Glutamatergic neuron (in vitro differentiated cells): ENCODE results near the gene SUGP2. TPM values are rescaled to one million over a fixed set of nuclear protein-coding genes. Genes with fewer than 3 reads are reported as not detected.
"Not testable (repeated sequence)": the region's sequence is repeated elsewhere in the genome, so short reads cannot be mapped to it uniquely, and the experiment has no call there.

Experiments
- DNase-seq: peaks from one replicate; pipeline ENCODE4 v3.0.0; 2022
- H3K27ac Mint-ChIP-seq: one replicate; pipeline ENCODE4 v1.8.0; 2020; ENCODE audit warnings: mild to moderate bottlenecking, mixed read lengths, inconsistent platforms; ENCODE audit not compliant: unreplicated experiment
- H3K27me3 Mint-ChIP-seq: one replicate; pipeline ENCODE4 v1.8.0; 2020; ENCODE audit warnings: mild to moderate bottlenecking, moderate library complexity, mixed read lengths, inconsistent platforms; ENCODE audit not compliant: unreplicated experiment
- H3K36me3 Mint-ChIP-seq: one replicate; pipeline ENCODE4 v1.8.0; 2020; ENCODE audit warnings: mild to moderate bottlenecking, mixed read lengths, inconsistent platforms; ENCODE audit not compliant: unreplicated experiment
- H3K4me1 Mint-ChIP-seq: one replicate; pipeline ENCODE4 v1.8.0; 2020; ENCODE audit warnings: mild to moderate bottlenecking, low read depth, mixed read lengths, inconsistent platforms; ENCODE audit not compliant: unreplicated experiment
- H3K4me3 Mint-ChIP-seq: one replicate; pipeline ENCODE4 v1.8.0; 2020; ENCODE audit warnings: mild to moderate bottlenecking, mixed read lengths, inconsistent platforms; ENCODE audit not compliant: unreplicated experiment
- H3K9me3 Mint-ChIP-seq: one replicate; pipeline ENCODE4 v1.8.0; 2020; ENCODE audit warnings: mild to moderate bottlenecking, moderate library complexity, mixed read lengths, inconsistent platforms; ENCODE audit not compliant: unreplicated experiment
- total RNA-seq: library from RNA; stranded (reverse); fragmentation: NEBNext Ultra II Directional; extraction: Animal tissue kit (Norgen Biotek cat#: 25700); gene quantifications from one replicate; pipeline ENCODE4 v1.2.1, GENCODE V29; 2021; ENCODE audit not compliant: unreplicated experiment
- TF ChIP-seq, protein P1 (sequence below): fragments of 200-600 bp; sonication (generic); IDR thresholded peaks from one replicate; pipeline ENCODE4 v1.5.0; 2021; ENCODE audit not compliant: partially characterized antibody, unreplicated experiment

Gene SUGP2
- total RNA-seq, 1 donor from 2014 or later: 201 TPM

DNA sequence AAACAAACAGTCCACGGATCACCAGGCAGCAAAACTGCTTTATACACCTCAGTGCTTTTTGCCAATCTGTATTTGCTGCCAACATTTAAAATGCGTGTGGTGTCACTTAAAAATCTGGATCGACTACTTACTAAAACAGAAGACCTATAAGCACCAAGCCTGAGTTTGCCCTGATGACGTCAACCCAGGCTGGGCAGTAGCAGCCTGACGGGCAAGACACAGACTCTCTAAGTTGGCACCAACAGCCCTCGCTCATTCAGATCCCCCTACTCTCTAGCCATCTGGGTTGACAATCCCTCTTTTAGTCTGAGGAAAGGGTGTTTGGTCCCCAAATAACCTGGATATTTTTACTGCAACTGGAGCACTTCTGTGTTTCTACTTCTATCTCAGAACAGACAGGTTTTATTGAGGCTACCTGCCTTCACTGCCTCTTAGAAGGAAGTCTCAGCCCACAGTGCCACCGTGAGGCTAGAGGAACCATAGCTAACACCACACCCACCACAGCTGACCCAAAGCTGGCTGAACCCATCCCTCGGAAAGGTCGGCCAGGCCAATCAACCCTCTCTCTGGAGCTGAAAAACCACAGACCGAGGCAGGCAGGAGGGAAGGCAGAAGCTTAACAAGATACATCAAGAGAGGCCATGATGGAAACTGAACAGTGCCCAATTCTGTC, 6.9 kb downstream of the SUGP2 start:
- Mint-ChIP-seq H3K9me3 (no peaks in the 10 kb centered on the region), H3K27me3 (no peaks in the 10 kb centered on the region), H3K36me3 (no peaks in the 10 kb centered on the region), H3K27ac (no peak overlapping the region), H3K4me1 (no peaks in the 10 kb centered on the region), H3K4me3 (no peak overlapping the region)
- TF ChIP-seq, protein P1, sequence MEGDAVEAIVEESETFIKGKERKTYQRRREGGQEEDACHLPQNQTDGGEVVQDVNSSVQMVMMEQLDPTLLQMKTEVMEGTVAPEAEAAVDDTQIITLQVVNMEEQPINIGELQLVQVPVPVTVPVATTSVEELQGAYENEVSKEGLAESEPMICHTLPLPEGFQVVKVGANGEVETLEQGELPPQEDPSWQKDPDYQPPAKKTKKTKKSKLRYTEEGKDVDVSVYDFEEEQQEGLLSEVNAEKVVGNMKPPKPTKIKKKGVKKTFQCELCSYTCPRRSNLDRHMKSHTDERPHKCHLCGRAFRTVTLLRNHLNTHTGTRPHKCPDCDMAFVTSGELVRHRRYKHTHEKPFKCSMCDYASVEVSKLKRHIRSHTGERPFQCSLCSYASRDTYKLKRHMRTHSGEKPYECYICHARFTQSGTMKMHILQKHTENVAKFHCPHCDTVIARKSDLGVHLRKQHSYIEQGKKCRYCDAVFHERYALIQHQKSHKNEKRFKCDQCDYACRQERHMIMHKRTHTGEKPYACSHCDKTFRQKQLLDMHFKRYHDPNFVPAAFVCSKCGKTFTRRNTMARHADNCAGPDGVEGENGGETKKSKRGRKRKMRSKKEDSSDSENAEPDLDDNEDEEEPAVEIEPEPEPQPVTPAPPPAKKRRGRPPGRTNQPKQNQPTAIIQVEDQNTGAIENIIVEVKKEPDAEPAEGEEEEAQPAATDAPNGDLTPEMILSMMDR: no peak
- DNase-seq: no peak

DNA sequence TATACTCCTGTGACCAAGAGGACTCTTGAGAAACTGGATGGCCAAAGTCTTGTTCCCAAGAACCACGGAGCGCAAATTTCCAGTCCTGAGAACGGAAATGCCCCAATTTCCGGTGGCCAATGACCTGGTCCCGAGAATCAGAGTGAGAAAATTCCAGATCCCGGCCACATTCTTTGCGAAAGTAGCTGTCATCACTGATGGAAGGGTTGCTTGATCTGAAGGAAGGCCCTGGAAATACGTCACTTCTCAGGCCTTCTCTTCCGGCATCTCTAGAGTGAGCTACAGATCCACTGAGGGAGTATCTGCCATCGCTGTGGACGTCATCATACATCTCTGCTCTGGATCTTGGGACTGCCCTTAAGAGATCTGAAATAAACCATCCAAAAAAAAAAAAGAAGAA, 7.5 kb downstream of the SUGP2 start:
- DNase-seq: no peak
- no peaks in the 10 kb centered on the region for H3K36me3 Mint-ChIP-seq

DNA sequence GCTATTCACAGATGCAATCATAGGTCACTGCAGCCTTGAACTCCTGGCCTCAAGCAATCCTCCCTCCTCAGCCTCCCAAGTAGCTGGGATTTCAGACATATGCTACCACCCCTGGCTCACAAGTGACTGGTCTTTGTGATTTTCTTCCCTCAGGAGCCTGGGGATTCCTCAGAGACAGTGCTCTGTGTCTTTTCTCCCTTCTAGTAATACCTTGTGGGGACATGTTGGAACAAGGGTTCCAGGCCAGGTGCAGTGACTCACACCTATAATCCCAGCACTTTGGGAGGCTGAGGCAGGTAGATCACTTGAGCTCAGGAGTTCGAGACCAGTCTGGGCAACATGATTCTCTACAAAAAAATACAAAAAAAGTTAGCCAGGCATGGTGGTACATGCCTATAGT, 9.9 kb downstream of the SUGP2 start:
- not testable (repeated sequence) for H3K4me3 Mint-ChIP-seq, H3K27me3 Mint-ChIP-seq, DNase-seq, H3K4me1 Mint-ChIP-seq, H3K9me3 Mint-ChIP-seq, H3K36me3 Mint-ChIP-seq, H3K27ac Mint-ChIP-seq

More for the DNA sequence above, 7.5 kb downstream of the SUGP2 start:
- Mint-ChIP-seq H3K4me1 (no peaks in the 10 kb centered on the region), H3K9me3 (no peaks in the 10 kb centered on the region), H3K4me3 (no peak overlapping the region), H3K27me3 (no peaks in the 10 kb centered on the region), H3K27ac (no peak overlapping the region)
- TF ChIP-seq, protein P1: no peak

DNA sequence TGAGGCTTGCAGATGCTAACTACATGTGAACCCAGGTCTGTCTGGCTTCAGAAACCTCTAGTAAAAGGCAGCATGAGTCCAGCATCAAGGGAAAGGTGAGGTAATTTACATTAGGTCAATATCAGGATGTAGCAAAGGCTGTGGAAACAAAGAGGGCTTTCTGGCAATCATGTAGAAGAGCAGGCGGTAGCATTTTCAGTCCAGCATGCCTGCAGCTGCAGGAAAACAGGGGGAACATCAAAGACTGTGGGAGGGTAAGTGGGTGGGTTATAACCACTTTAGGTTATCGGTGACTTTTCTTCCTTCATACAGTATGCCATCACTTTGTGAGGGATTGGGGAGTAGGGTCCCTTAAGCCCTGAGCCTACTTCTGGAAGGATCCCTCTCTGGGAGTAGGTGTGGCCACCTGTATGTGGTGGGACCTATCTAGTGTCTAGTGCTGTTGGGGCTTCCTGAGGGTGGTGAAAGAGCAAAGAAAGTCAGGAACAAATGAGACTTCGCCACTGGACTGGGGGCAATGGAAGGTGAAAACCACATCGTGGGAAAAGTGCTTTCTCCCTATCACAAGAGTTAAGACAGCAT, 10.8 kb downstream of the SUGP2 start:
- Mint-ChIP-seq H3K27ac (peak overlapping the region; percentile 12), H3K27me3 (no peaks in the 10 kb centered on the region), H3K4me1 (no peaks in the 10 kb centered on the region), H3K9me3 (no peaks in the 10 kb centered on the region), H3K36me3 (no peaks in the 10 kb centered on the region), H3K4me3 (no peak overlapping the region)
- no peak for DNase-seq
- TF ChIP-seq, protein P1: no peak

DNA sequence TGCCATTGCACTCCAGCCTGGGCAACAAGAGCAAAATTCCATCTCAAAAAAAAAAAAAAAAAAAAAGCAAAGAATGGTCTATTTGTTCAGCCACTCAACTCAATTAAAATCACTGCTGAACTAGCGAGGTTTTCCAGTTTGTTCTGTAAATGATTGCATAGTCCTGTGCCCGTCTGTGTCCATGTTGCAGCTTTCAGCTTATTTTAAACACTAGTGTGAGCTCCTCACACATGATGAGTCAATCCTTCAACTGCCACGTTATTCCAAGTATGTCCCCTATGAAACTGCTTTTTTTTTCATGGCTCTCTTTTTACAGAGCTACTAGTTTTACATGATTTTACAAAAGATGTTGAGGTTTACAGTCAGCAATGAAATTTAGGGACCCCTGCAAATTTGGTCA, 12.2 kb downstream of the SUGP2 start:
- Mint-ChIP-seq H3K9me3 (no peaks in the 10 kb centered on the region), H3K27me3 (no peaks in the 10 kb centered on the region), H3K4me3 (no peak overlapping the region), H3K36me3 (no peaks in the 10 kb centered on the region), H3K4me1 (no peaks in the 10 kb centered on the region), H3K27ac (no peak overlapping the region)
- DNase-seq: no peak
- TF ChIP-seq, protein P1: no peak
